Adrenal gland (tissue), 12 donors: Measurements from ENCODE around the gene AKAP13. TPM values are rescaled to one million over a fixed set of nuclear protein-coding genes. Genes with fewer than 3 reads are reported as not detected.

Experiments used
- DNase-seq, 7 donors: peaks; one replicate each; pipeline ENCODE4 v3.0.0-alpha.2; 2019 to 2020
- H3K27ac ChIP-seq, 5 donors: fragments of 200-600 bp; sonication (generic) in 4 of 5; 1 replicate in 3 of 5; 2 replicates in 2 of 5; pipeline versions ENCODE4 v1.5.1 to v1.8.0; 2016 to 2020; ENCODE audit warnings: mild to moderate bottlenecking in 1 of 5
- H3K27me3 ChIP-seq: fragments of 200-600 bp; 2 replicates; pipeline ENCODE4 v1.8.0; 2021
- H3K36me3 ChIP-seq, 2 donors: fragments of 200-600 bp; replicated peaks in 1 of 2; 1 replicate in 1 of 2; 2 replicates in 1 of 2; pipeline versions ENCODE4 v1.5.1 to v1.8.0; 2018 to 2022
- H3K4me1 ChIP-seq, 2 donors: fragments of 200-600 bp; replicated peaks in 1 of 2; 1 replicate in 1 of 2; 2 replicates in 1 of 2; pipeline versions ENCODE4 v1.5.1 to v1.8.0; 2018 to 2021
- H3K4me3 ChIP-seq, 4 donors: fragments of 200-600 bp; sonication (generic) in 3 of 4; one replicate each; pipeline ENCODE4 v1.5.1; 2016 to 2018
- H3K9me3 ChIP-seq, 3 donors: fragments of 200-600 bp; sonication (generic) in 1 of 3; replicated peaks in 1 of 3; 1 replicate in 2 of 3; 2 replicates in 1 of 3; pipeline versions ENCODE4 v1.5.1 to v1.8.0; 2016 to 2021
- CTCF ChIP-seq, 6 experiments: fragments of 450-650 bp in 4 of 6; fragments of 200-600 bp in 2 of 6; sonication (generic) in 1 of 6; IDR thresholded peaks; 1 replicate in 5 of 6; 2 replicates in 1 of 6; pipeline versions ENCODE4 v1.5.1 to v1.8.0; 2016 to 2021; ENCODE audit warnings: antibody characterized with exemption in 6 of 6, mild to moderate bottlenecking in 2 of 6, moderate library complexity in 1 of 6
- POLR2A ChIP-seq, 2 donors: fragments of 450-650 bp; IDR thresholded peaks; one replicate each; pipeline ENCODE4 v1.6.1; 2017; ENCODE audit warnings: antibody characterized with exemption in 2 of 2, mild to moderate bottlenecking in 2 of 2, moderate library complexity in 1 of 2
- WGBS, 4 donors: extraction: QIAGEN DNeasy Blood & Tissue Kit in 2 of 4; methylation state at CpG; one replicate each; pipeline versions ENCODE4 v1.1.5 to v1.1.7; 2013 to 2017; 5-methylcytosine and 5-hydroxymethylcytosine counted together
- intact Hi-C, 2 donors: fragments of 100-400 bp; cut with DNase I; formaldehyde crosslinking; loops; one replicate each; pipeline versions ENCODE4 v1.14.1 to v1.15.0; 2022 to 2023
- polyA plus RNA-seq, 3 donors: library from polyadenylated mRNA; stranded (reverse); fragments of 200-250 nt in 2 of 3; fragments of 350-450 nt in 1 of 3; fragmentation: Illumina TruSeq in 1 of 3; extraction: RNeasy Lipid Tissue Mini Kit (QIAGEN cat#74804) in 1 of 3; gene quantifications; one replicate each; pipeline ENCODE4 v1.2.3, GENCODE V29; 2013 to 2014
- total RNA-seq, 9 donors: library from RNA; depleted of rRNA in 4 of 9; stranded (reverse); fragments of >200 nt in 4 of 9; fragments of 120-200 nt in 1 of 9; fragmentation: NEBNext Ultra II Directional in 1 of 9; extraction: Animal tissue kit (Norgen Biotek cat#: 25700) in 1 of 9; gene quantifications; one replicate each; pipeline versions ENCODE4 v1.1.0 to v1.2.4, GENCODE V29; 2013 to 2023
- donor health status: healthy with polysubstance abuse.
- donor health status: Bipolar disorder and iron deficiency.
- donor health status: DM: yes; HTN: yes; CAD: no.
- donor health status: DM: no; HTN: no; CAD: no.
- donor health status: DM: no; HTN: no; CAD: no.
- donor health status: DM: yes; HTN: yes; CAD: no.

AKAP13 gene
- total and polyA plus RNA-seq, 12 donors: 42.7 to 144 (median 89.2) TPM

DNA sequence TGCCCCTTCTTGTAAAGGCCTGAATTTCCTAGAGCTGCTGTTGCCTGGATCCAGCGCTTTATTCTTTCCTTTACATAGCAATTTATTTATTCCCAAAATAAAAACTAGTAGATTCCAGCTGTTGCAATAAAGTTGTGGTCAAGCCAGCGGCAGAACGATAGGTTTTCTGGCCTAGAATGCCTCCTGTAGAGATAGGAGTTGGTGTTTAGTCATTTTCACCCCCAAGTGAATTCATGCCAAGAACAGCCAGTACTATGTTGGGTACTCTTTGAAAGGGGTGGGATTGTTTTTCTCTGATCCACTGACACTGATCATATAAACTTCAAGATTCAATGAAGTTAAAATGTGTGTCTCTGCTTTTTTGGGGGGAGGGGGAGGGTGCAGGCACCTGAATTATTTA, 344.6 kb downstream of the AKAP13 start:
- DNase-seq: no peak
- Histone ChIP-seq H3K27me3 (no peaks in the 10 kb centered on the region), H3K4me1 (peaks cover 0 to 24% of the 10 kb centered on the region in 2 donors), H3K36me3 (peaks cover 0 to 84% of the 10 kb centered on the region in 2 donors), H3K9me3 (no peaks in the 10 kb centered on the region), H3K4me3 (no peak overlapping the region), H3K27ac (peak overlapping the region in 2 of 5 donors; percentile 51 to 63)
- intact Hi-C loops: loop anchor here (5.0 kb wide), 2 partner anchors 102 to 107 kb away; no protein-coding TSS in a partner anchor
- 61 to 71% (median 65%) methylated on average over 3 of the region's 3 CpGs for WGBS, 4 donors
- TF ChIP-seq CTCF (IDR thresholded peaks at IDR 0.05): no peak
- no peak for TF ChIP-seq POLR2A (IDR thresholded peaks at IDR 0.05)

- intact Hi-C loops: loop anchor here (5.0 kb wide), 2 partner anchors 102 to 107 kb away; no protein-coding TSS in a partner anchor
- Histone ChIP-seq H3K4me3 (no peak overlapping the region), H3K4me1 (peaks cover 0 to 24% of the 10 kb centered on the region in 2 donors)
Observed at GRCh38 chr15:85725564-85725963, 345.2 kb downstream of the AKAP13 start.

GRCh38 chr15:85726454-85726853, 346.1 kb downstream of the AKAP13 start:
- H3K9me3 ChIP-seq: no peaks in the 10 kb centered on the region
- no peak overlapping the region for H3K4me3 ChIP-seq
- intact Hi-C loops: loop anchor here (5.0 kb wide), 2 partner anchors 101 to 106 kb away; no protein-coding TSS in a partner anchor
- peaks cover 0 to 82% of the 10 kb centered on the region in 2 donors for H3K36me3 ChIP-seq
- 69 to 78% (median 73%) methylated on average over 2 of the region's 2 CpGs for WGBS, 4 donors
- DNase-seq: no peak
- peaks cover 0 to 20% of the 10 kb centered on the region in 2 donors for H3K4me1 ChIP-seq
- peak overlapping the region in 2 of 5 donors; percentile 63 to 67 for H3K27ac ChIP-seq
- no peaks in the 10 kb centered on the region for H3K27me3 ChIP-seq
- TF ChIP-seq CTCF (IDR thresholded peaks at IDR 0.05) (no peak), POLR2A (IDR thresholded peaks at IDR 0.05) (no peak)

More at GRCh38 chr15:85725564-85725963, 345.2 kb downstream of the AKAP13 start:
- Histone ChIP-seq H3K36me3 (peaks cover 0 to 82% of the 10 kb centered on the region in 2 donors), H3K27me3 (no peaks in the 10 kb centered on the region), H3K9me3 (no peaks in the 10 kb centered on the region), H3K27ac (peak overlapping the region in 2 of 5 donors; percentile 8 to 63)
- TF ChIP-seq POLR2A (IDR thresholded peaks at IDR 0.05) (no peak), CTCF (IDR thresholded peaks at IDR 0.05) (no peak)
- WGBS, 4 donors: 88 to 91% (median 91%) methylated on average over 4 of the region's 4 CpGs
- no peak for DNase-seq

GRCh38 chr15:85727068-85727467, 346.7 kb downstream of the AKAP13 start:
- WGBS, 4 donors: 65 to 83% (median 73%) methylated on average over 2 of the region's 2 CpGs
- Histone ChIP-seq H3K27me3 (no peaks in the 10 kb centered on the region), H3K9me3 (no peaks in the 10 kb centered on the region), H3K4me1 (peaks cover 0 to 16% of the 10 kb centered on the region in 2 donors), H3K27ac (peak overlapping the region in 2 of 5 donors; percentile 63 to 67), H3K4me3 (no peak overlapping the region), H3K36me3 (peaks cover 0 to 82% of the 10 kb centered on the region in 2 donors)
- intact Hi-C loops: loop anchor here (5.0 kb wide), 2 partner anchors 100 to 105 kb away; no protein-coding TSS in a partner anchor
- no peak for TF ChIP-seq CTCF (IDR thresholded peaks at IDR 0.05)
- TF ChIP-seq POLR2A (IDR thresholded peaks at IDR 0.05): no peak
- DNase-seq: no peak
